Endodermal cell (in vitro differentiated cells): ENCODE results near the gene LCN9. TPM values are rescaled to one million over a fixed set of nuclear protein-coding genes. Genes with fewer than 3 reads are reported as not detected.
A peak's percentile ranks its signal among the peaks of the same experiment; 100 is the strongest.
"Not testable (repeated sequence)": the region's sequence is repeated elsewhere in the genome, so short reads cannot be mapped to it uniquely, and the experiment has no call there.

ENCODE experiments used
- DNase-seq: peaks from one replicate; pipeline ENCODE4 v3.0.0-alpha.2; 2017
- H3K27ac ChIP-seq: 2 replicates; pipeline ENCODE4 v1.5.1; 2013; ENCODE audit warnings: mild to moderate bottlenecking, low read depth, low read length, moderate library complexity
- H3K27me3 ChIP-seq: 2 replicates; pipeline ENCODE4 v1.6.1; 2013; ENCODE audit warnings: mild to moderate bottlenecking, low read length, moderate library complexity; ENCODE audit not compliant: insufficient read depth, control insufficient read depth, poor library complexity, severe bottlenecking
- H3K36me3 ChIP-seq: 2 replicates; pipeline ENCODE4 v1.7.0; 2013; ENCODE audit warnings: mild to moderate bottlenecking, low read length, moderate library complexity; ENCODE audit not compliant: control insufficient read depth, insufficient read depth
- H3K4me1 ChIP-seq: one replicate; pipeline ENCODE4 v1.7.0; 2013; ENCODE audit warnings: low read length; ENCODE audit not compliant: control insufficient read depth, insufficient read depth
- H3K4me3 ChIP-seq: 2 replicates; pipeline ENCODE4 v1.5.1; 2013; ENCODE audit warnings: mild to moderate bottlenecking, low read length, moderate library complexity
- H3K9ac ChIP-seq: 2 replicates; pipeline ENCODE4 v1.6.1; 2013; ENCODE audit warnings: mild to moderate bottlenecking, low read length, moderate library complexity; ENCODE audit not compliant: poor library complexity, severe bottlenecking; ENCODE audit errors: extremely low read depth
- H3K9me3 ChIP-seq: 2 replicates; pipeline ENCODE4 v1.6.1; 2013; ENCODE audit warnings: mild to moderate bottlenecking, low read length, moderate library complexity; ENCODE audit not compliant: control insufficient read depth
- H3K27ac Mint-ChIP-seq: 2 replicates; pipeline ENCODE4 v1.8.0; 2020; ENCODE audit warnings: mixed read lengths
- H3K27me3 Mint-ChIP-seq: 2 replicates; pipeline ENCODE4 v1.8.0; 2021; ENCODE audit warnings: mild to moderate bottlenecking, mixed read lengths; ENCODE audit not compliant: insufficient read depth
- H3K36me3 Mint-ChIP-seq: 2 replicates; pipeline ENCODE4 v1.8.0; 2020; ENCODE audit warnings: low read depth, mixed read lengths
- H3K4me1 Mint-ChIP-seq: 2 replicates; pipeline ENCODE4 v1.8.0; 2020; ENCODE audit warnings: mixed read lengths
- H3K4me3 Mint-ChIP-seq: 2 replicates; pipeline ENCODE4 v1.8.0; 2020; ENCODE audit warnings: mild to moderate bottlenecking, moderate library complexity, mixed read lengths
- H3K9me3 Mint-ChIP-seq: 2 replicates; pipeline ENCODE4 v1.8.0; 2020; ENCODE audit warnings: mild to moderate bottlenecking, mixed read lengths
- WGBS, 2 experiments: methylation state at CpG; one replicate each; pipeline versions ENCODE4 v1.1.5 to v1.1.7; 2013; ENCODE audit warnings: missing lambda C conversion rate in 2 of 2, mixed read lengths in 1 of 2; ENCODE audit not compliant: insufficient coverage in 1 of 2, insufficient read length in 1 of 2; 5-methylcytosine and 5-hydroxymethylcytosine counted together
- total RNA-seq, 2 donors: library from RNA; stranded (reverse); fragmentation: NEBNext Ultra II Directional in 1 of 2; extraction: Animal tissue kit (Norgen Biotek cat#: 25700) in 1 of 2; gene quantifications; 2 replicates in 1 of 2; 3 replicates in 1 of 2; pipeline ENCODE4 v1.2.1, GENCODE V29; 2021
- TF ChIP-seq, protein P1 (sequence below): fragments of 200-600 bp; sonication (generic); conservative IDR thresholded peaks from 2 replicates; pipeline ENCODE4 v1.5.0; 2021; ENCODE audit warnings: antibody characterized with exemption, mild to moderate bottlenecking

The LCN9 gene
- total RNA-seq, 2 donors from 2014 or later: 0.46 to 10.7 TPM

DNA sequence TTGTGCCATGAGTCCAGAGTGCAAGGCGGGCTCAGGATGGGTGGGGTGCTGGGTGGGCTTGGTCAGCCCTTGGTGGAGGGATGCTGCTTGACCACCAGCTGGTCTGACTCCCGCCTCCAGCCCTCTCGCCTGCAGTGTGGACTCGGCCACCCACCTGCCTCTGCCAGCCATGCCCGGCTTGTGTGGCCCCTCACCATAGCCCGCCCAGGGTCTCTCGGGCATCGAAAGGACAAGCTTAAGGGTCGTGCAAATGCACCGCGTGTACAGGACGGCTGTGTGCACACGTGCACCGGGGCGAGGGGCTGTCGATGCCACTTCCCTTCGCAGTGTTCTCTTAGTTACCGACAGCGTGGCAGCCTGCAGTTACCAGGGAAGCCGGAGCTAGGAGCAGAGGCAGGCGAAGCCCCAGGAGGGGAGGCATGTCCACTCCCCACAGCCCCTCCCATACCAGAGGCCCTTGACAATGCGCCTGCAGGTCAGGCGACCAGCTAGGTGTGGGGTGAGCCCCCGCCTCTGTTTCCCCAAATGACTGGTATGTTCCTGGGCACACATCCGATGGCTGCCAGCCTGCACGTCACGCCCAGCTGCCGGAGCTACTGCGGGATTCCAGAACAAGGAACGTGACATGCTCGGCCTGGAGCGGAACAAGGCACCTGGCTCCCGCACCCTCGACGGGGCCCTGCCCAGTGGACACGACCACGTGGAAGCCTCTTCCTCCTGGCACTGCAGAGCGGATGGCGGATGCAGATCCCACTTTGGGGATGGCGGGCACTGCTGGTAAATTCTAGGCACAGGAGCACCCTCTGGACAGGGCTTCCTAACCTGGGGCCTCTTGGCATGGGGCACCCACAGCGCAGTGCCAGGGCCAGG is 7.8 kb downstream of the LCN9 start:
- Histone ChIP-seq H3K4me1 (no peaks in the 10 kb centered on the region), H3K4me3 (no peak overlapping the region), H3K9me3 (no peaks in the 10 kb centered on the region), H3K9ac (no peak overlapping the region), H3K27ac (no peak overlapping the region), H3K27me3 (no peaks in the 10 kb centered on the region), H3K36me3 (no peaks in the 10 kb centered on the region)
- Mint-ChIP-seq H3K36me3 (no peaks in the 10 kb centered on the region), H3K4me1 (no peaks in the 10 kb centered on the region), H3K27ac (no peak overlapping the region), H3K9me3 (peaks cover 13% of the 10 kb centered on the region), H3K27me3 (no peaks in the 10 kb centered on the region), H3K4me3 (no peak overlapping the region)
- TF ChIP-seq, protein P1, sequence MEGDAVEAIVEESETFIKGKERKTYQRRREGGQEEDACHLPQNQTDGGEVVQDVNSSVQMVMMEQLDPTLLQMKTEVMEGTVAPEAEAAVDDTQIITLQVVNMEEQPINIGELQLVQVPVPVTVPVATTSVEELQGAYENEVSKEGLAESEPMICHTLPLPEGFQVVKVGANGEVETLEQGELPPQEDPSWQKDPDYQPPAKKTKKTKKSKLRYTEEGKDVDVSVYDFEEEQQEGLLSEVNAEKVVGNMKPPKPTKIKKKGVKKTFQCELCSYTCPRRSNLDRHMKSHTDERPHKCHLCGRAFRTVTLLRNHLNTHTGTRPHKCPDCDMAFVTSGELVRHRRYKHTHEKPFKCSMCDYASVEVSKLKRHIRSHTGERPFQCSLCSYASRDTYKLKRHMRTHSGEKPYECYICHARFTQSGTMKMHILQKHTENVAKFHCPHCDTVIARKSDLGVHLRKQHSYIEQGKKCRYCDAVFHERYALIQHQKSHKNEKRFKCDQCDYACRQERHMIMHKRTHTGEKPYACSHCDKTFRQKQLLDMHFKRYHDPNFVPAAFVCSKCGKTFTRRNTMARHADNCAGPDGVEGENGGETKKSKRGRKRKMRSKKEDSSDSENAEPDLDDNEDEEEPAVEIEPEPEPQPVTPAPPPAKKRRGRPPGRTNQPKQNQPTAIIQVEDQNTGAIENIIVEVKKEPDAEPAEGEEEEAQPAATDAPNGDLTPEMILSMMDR: no peak
- DNase-seq: no peak
- 88 to 89% methylated on average over 34 to 41 of the region's 41 CpGs for WGBS, 2 experiments

DNA sequence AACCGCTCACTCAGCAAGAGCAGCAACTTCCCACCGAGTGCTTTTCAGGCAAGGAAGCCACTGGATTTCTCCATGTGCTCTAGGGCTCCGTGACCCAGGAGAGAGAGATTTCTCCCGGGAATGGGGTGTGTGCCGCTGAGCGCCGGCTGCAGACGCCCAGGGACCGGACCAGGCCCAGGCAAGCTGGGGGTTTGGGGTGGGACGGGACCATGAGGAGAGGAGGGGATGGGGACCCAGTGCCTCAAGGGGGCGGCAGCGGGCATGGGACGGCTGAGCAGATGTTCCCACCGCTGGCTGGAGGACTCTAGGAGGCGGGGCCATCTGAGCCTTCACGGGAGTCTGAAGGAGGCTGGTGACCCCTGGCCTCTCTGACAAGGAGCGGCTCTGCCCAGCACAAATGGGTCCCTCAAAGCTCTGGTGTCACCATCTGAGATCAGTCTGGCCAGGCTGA is 8.5 kb downstream of the LCN9 start:
- no peak overlapping the region for H3K9ac ChIP-seq
- peaks cover 13% of the 10 kb centered on the region for H3K9me3 Mint-ChIP-seq
- H3K9me3 ChIP-seq: no peaks in the 10 kb centered on the region
- no peaks in the 10 kb centered on the region for H3K4me1 ChIP-seq
- H3K27ac Mint-ChIP-seq: no peak overlapping the region
- TF ChIP-seq, protein P1: peak; percentile 55
- H3K4me3 ChIP-seq: no peak overlapping the region
- no peaks in the 10 kb centered on the region for H3K27me3 Mint-ChIP-seq
- no peaks in the 10 kb centered on the region for H3K4me1 Mint-ChIP-seq
- peak; percentile 85 for DNase-seq
- H3K36me3 Mint-ChIP-seq: no peaks in the 10 kb centered on the region
- no peaks in the 10 kb centered on the region for H3K36me3 ChIP-seq
- H3K4me3 Mint-ChIP-seq: no peak overlapping the region
- no peaks in the 10 kb centered on the region for H3K27me3 ChIP-seq
- WGBS, 2 experiments: 70 to 71% methylated on average over 7 to 17 of the region's 17 CpGs
- no peak overlapping the region for H3K27ac ChIP-seq

DNA sequence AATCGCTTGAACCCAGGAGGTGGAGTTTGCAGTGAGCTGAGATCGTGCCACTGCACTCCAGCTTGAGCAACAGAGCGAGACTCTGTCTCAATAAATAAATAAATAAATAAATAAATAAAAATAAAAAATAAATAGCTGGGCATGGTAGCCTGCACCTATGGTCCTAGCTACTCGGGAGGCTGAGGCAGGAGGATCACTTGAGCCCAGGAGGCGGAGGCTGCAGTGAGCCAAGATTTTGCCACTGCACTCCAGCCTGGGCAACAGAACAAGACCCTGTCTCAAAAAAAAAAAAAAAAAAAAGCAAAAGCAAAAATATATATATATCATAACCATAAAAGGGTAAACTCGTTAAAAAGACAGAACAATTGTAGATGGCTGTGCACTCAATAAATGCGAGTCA is 9.7 kb downstream of the LCN9 start:
- H3K4me3 ChIP-seq, H3K27me3 Mint-ChIP-seq, DNase-seq, H3K4me3 Mint-ChIP-seq, H3K4me1 ChIP-seq, H3K27ac Mint-ChIP-seq, H3K27ac ChIP-seq, H3K9ac ChIP-seq, H3K36me3 Mint-ChIP-seq, H3K36me3 ChIP-seq, H3K9me3 ChIP-seq, H3K27me3 ChIP-seq, H3K4me1 Mint-ChIP-seq: not testable (repeated sequence)
- H3K9me3 Mint-ChIP-seq: peaks cover 13% of the 10 kb centered on the region
- WGBS, 2 experiments: 92 to 100% methylated on average over 1 to 6 of the region's 7 CpGs
